HepG2 (cell line): ENCODE results near the gene CADM2. TPM values are rescaled to one million over a fixed set of nuclear protein-coding genes. Genes with fewer than 3 reads are reported as not detected.

ENCODE experiments used
- CEBPG ChIP-seq: IDR thresholded peaks from 2 replicates; pipeline ENCODE4 v1.6.1; 2016
- GTF2F1 ChIP-seq: fragments of 150-350 bp; IDR thresholded peaks from 2 replicates; pipeline ENCODE4 v1.6.1; 2014; ENCODE audit warnings: low read length
- HNRNPUL1 ChIP-seq: fragments of 200-400 bp; formaldehyde crosslinking; IDR thresholded peaks from 2 replicates; pipeline ENCODE4 v1.6.1; 2017; ENCODE audit warnings: low read depth, mild to moderate bottlenecking, low read length, moderate library complexity
- LBX2 ChIP-seq: sonication (generic); formaldehyde crosslinking; IDR thresholded peaks from 2 replicates; pipeline ENCODE4 v1.5.0; 2020; ENCODE audit warnings: missing genetic modification reagents, mild to moderate bottlenecking, borderline replicate concordance
- MZF1 ChIP-seq: sonication (generic); formaldehyde crosslinking; IDR thresholded peaks from 2 replicates; pipeline ENCODE4 v1.8.1; 2023; ENCODE audit warnings: mild to moderate bottlenecking, missing genetic modification reagents, borderline replicate concordance
- SNRNP70 ChIP-seq: fragments of 200-400 bp; formaldehyde crosslinking; IDR thresholded peaks from 2 replicates; pipeline ENCODE4 v1.6.1; 2017; ENCODE audit warnings: mild to moderate bottlenecking, low read depth, low read length, moderate library complexity
- ZNF292 ChIP-seq: sonication (generic); formaldehyde crosslinking; IDR thresholded peaks from 2 replicates; pipeline ENCODE4 v1.8.1; 2022; ENCODE audit warnings: mild to moderate bottlenecking, low read depth, missing genetic modification reagents, borderline replicate concordance
- ZNF33B ChIP-seq: sonication (generic); formaldehyde crosslinking; IDR thresholded peaks from 2 replicates; pipeline ENCODE4 v1.5.1; 2020; ENCODE audit warnings: mild to moderate bottlenecking, missing genetic modification reagents
- ZNF431 ChIP-seq: sonication (generic); formaldehyde crosslinking; IDR thresholded peaks from 2 replicates; pipeline ENCODE4 v1.9.0; 2022; ENCODE audit warnings: missing genetic modification reagents, low read depth, mild to moderate bottlenecking, borderline replicate concordance
- ZNF468 ChIP-seq: sonication (generic); formaldehyde crosslinking; IDR thresholded peaks from 2 replicates; pipeline ENCODE4 v1.8.0; 2022; ENCODE audit warnings: mild to moderate bottlenecking, moderate library complexity, missing genetic modification reagents
- ZNF556 ChIP-seq: sonication (generic); formaldehyde crosslinking; IDR thresholded peaks from 2 replicates; pipeline ENCODE4 v1.4.0; 2020; ENCODE audit warnings: mild to moderate bottlenecking, missing genetic modification reagents, borderline replicate concordance
- ZNF614 ChIP-seq: IDR thresholded peaks from 2 replicates; pipeline ENCODE4 v1.6.1; 2018; ENCODE audit warnings: missing biosample characterization, missing genetic modification reagents, inconsistent platforms, borderline replicate concordance
- ZNF615 ChIP-seq: sonication (generic); formaldehyde crosslinking; IDR thresholded peaks from 2 replicates; pipeline ENCODE4 v1.5.0; 2020; ENCODE audit warnings: mild to moderate bottlenecking, missing genetic modification reagents, borderline replicate concordance
- ZNF790 ChIP-seq: sonication (generic); formaldehyde crosslinking; IDR thresholded peaks from 2 replicates; pipeline ENCODE4 v1.8.0; 2022; ENCODE audit warnings: missing genetic modification reagents, mild to moderate bottlenecking, borderline replicate concordance
- ZSCAN12 ChIP-seq: sonication (generic); formaldehyde crosslinking; IDR thresholded peaks from 2 replicates; pipeline ENCODE4 v1.9.0; 2021; ENCODE audit warnings: mild to moderate bottlenecking, missing genetic modification reagents
- ZSCAN22 ChIP-seq: sonication (generic); formaldehyde crosslinking; IDR thresholded peaks from 2 replicates; pipeline ENCODE4 v1.4.0; 2020; ENCODE audit warnings: mild to moderate bottlenecking, missing genetic modification reagents
- ZUFSP ChIP-seq: sonication (generic); formaldehyde crosslinking; IDR thresholded peaks from 2 replicates; pipeline ENCODE4 v1.9.0; 2021; ENCODE audit warnings: missing genetic modification reagents, mild to moderate bottlenecking, borderline replicate concordance
- polyA plus RNA-seq, 8 experiments: library from polyadenylated mRNA; depleted of rRNA in 3 of 8; stranded (reverse) in 7 of 8; unstranded in 1 of 8; fragments of >200 nt; fragmentation: Illumina TruSeq in 4 of 8; extraction: Trizol in 4 of 8; gene quantifications; 2 replicates each; pipeline versions ENCODE4 v1.2.1 to v1.2.3, GENCODE V29; 2011 to 2016; ENCODE audit warnings: low read depth in 4 of 8, missing spikeins in 1 of 8, mixed read lengths in 1 of 8; ENCODE audit not compliant: insufficient read depth in 1 of 8
- total RNA-seq, 5 experiments: library from RNA; depleted of rRNA; stranded (reverse); fragments of >200 nt; fragmentation: Illumina TruSeq; extraction: Trizol; gene quantifications; 2 replicates each; pipeline ENCODE4 v1.2.3, GENCODE V29; 2016; ENCODE audit warnings: low read depth in 1 of 5
- TF ChIP-seq, protein P1 (sequence below): sonication (generic); formaldehyde crosslinking; IDR thresholded peaks from 2 replicates; pipeline ENCODE4 v1.4.0; 2020; ENCODE audit warnings: missing genetic modification reagents, borderline replicate concordance
- TF ChIP-seq, protein P2 (sequence below): sonication (generic); formaldehyde crosslinking; IDR thresholded peaks from 2 replicates; pipeline ENCODE4 v1.9.0; 2021; ENCODE audit warnings: missing genetic modification reagents, borderline replicate concordance
- TF ChIP-seq, protein P3 (sequence below): sonication (generic); formaldehyde crosslinking; IDR thresholded peaks from 2 replicates; pipeline ENCODE4 v1.4.0; 2020; ENCODE audit warnings: mild to moderate bottlenecking, missing genetic modification reagents
- TF ChIP-seq, protein P4 (sequence below): IDR thresholded peaks from 2 replicates; pipeline ENCODE4 v1.6.1; 2012; ENCODE audit warnings: inconsistent platforms

The CADM2 gene
- total and polyA plus RNA-seq, 2 of the 13 experiments (the other 11 are each of a cell fraction or from before 2014, with no cell fraction given): not detected

DNA sequence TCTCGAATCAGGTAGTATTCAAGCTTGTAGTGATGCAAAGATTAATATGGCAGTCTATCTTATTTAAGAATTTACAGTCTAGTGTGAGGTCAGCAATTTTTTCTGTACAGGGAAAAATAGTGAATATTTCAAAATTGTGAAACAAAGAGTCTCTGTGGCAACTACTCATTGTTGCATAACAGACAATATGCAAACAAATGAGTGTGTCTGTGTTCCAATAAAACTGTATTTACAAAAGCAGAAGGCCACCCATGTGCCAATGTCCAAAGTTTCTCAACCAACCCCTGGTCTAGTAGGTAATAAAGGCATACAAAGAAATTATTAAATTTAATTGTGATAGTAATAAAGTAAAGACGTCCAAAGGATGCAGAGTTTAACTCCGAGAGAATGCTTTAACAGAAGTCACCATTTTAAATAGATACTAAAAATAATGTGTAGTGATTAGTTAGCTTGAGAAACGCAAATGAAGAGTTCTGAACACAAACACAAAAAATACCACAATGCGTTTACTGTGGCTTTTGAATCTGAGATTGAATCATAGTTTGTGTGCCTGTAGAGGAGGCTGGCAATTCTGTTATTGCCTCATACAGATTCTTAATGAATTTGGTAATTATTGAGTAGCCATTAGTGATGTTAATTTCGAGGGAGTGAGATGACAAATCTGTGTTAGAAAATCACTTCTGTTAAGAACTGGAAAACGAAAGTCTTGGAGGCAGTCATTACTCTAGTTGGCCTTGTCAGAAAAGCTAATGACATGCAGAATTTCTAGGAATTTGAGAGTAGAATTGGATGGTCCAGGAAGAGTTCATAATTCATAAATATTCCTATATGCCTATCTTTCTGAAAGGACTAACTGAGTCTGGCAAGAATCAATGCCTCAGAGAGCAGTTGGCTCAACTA is 48.7 kb downstream of the CADM2 start (continued):
- TF ChIP-seq, protein P1, sequence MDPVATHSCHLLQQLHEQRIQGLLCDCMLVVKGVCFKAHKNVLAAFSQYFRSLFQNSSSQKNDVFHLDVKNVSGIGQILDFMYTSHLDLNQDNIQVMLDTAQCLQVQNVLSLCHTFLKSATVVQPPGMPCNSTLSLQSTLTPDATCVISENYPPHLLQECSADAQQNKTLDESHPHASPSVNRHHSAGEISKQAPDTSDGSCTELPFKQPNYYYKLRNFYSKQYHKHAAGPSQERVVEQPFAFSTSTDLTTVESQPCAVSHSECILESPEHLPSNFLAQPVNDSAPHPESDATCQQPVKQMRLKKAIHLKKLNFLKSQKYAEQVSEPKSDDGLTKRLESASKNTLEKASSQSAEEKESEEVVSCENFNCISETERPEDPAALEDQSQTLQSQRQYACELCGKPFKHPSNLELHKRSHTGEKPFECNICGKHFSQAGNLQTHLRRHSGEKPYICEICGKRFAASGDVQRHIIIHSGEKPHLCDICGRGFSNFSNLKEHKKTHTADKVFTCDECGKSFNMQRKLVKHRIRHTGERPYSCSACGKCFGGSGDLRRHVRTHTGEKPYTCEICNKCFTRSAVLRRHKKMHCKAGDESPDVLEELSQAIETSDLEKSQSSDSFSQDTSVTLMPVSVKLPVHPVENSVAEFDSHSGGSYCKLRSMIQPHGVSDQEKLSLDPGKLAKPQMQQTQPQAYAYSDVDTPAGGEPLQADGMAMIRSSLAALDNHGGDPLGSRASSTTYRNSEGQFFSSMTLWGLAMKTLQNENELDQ (CRISPR knock-in tag): no peak
- TF ChIP-seq ZSCAN22 (CRISPR knock-in tag): no peak
- no peak for TF ChIP-seq ZNF615 (CRISPR knock-in tag)
- TF ChIP-seq, protein P2, sequence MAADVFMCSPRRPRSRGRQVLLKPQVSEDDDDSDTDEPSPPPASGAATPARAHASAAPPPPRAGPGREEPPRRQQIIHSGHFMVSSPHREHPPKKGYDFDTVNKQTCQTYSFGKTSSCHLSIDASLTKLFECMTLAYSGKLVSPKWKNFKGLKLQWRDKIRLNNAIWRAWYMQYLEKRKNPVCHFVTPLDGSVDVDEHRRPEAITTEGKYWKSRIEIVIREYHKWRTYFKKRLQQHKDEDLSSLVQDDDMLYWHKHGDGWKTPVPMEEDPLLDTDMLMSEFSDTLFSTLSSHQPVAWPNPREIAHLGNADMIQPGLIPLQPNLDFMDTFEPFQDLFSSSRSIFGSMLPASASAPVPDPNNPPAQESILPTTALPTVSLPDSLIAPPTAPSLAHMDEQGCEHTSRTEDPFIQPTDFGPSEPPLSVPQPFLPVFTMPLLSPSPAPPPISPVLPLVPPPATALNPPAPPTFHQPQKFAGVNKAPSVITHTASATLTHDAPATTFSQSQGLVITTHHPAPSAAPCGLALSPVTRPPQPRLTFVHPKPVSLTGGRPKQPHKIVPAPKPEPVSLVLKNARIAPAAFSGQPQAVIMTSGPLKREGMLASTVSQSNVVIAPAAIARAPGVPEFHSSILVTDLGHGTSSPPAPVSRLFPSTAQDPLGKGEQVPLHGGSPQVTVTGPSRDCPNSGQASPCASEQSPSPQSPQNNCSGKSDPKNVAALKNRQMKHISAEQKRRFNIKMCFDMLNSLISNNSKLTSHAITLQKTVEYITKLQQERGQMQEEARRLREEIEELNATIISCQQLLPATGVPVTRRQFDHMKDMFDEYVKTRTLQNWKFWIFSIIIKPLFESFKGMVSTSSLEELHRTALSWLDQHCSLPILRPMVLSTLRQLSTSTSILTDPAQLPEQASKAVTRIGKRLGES (CRISPR knock-in tag): 0 out of 2 replicates have a peak, but pooled peaks have one; percentile 24
- TF ChIP-seq, protein P3, sequence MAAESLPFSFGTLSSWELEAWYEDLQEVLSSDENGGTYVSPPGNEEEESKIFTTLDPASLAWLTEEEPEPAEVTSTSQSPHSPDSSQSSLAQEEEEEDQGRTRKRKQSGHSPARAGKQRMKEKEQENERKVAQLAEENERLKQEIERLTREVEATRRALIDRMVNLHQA (CRISPR knock-in tag): no peak
- TF ChIP-seq ZSCAN12 (CRISPR knock-in tag): no peak
- no peak for TF ChIP-seq ZNF556 (CRISPR knock-in tag)
- TF ChIP-seq CEBPG (CRISPR knock-in tag): peak; percentile 97
- TF ChIP-seq ZNF33B (CRISPR knock-in tag): no peak
- no peak for TF ChIP-seq LBX2 (CRISPR knock-in tag)
- no peak for TF ChIP-seq HNRNPUL1
- TF ChIP-seq GTF2F1: no peak
- no peak for TF ChIP-seq ZNF790 (CRISPR knock-in tag)
- TF ChIP-seq MZF1: no peak
- TF ChIP-seq, protein P4, sequence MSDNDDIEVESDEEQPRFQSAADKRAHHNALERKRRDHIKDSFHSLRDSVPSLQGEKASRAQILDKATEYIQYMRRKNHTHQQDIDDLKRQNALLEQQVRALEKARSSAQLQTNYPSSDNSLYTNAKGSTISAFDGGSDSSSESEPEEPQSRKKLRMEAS: peak; percentile 60; the same call in 1 of the 2 replicates
- no peak for TF ChIP-seq ZNF431 (CRISPR knock-in tag)
- TF ChIP-seq ZNF614 (CRISPR knock-in tag): peak; percentile 79; the same call in 1 of the 2 replicates
- TF ChIP-seq SNRNP70: no peak
- TF ChIP-seq ZNF468 (CRISPR knock-in tag): no peak
- TF ChIP-seq ZUFSP (CRISPR knock-in tag): no peak
- no peak; the same call in 1 of the 2 replicates for TF ChIP-seq ZNF292 (CRISPR knock-in tag)
